NB4 (cell line): ENCODE results near the gene SGSM2.

Experiments
- CTCF ChIP-seq: IDR thresholded peaks from one replicate; pipeline ENCODE4 v1.5.1; 2012; ENCODE audit warnings: low read depth, low read length
- POLR2A ChIP-seq: IDR thresholded peaks from 2 replicates; pipeline ENCODE4 v1.6.1; 2011; ENCODE audit warnings: mild to moderate bottlenecking; ENCODE audit not compliant: insufficient read length; ENCODE audit errors: extremely low read depth

GRCh38 chr17:2346475-2346874 is 9.2 kb downstream of the SGSM2 start:
- no peak for TF ChIP-seq CTCF
- TF ChIP-seq POLR2A: no peak
